GM23338 (cell line): ENCODE data around the gene MRPL34.

Experiments used
- CREB1 ChIP-seq: fragments of 250-450 bp; sonication (Bioruptor Pico); IDR thresholded peaks from 2 replicates; pipeline ENCODE4 v1.5.0; 2020; ENCODE audit warnings: low read depth, mild to moderate bottlenecking, moderate library complexity
- EZH2 ChIP-seq: fragments of 200-600 bp; sonication (generic); IDR thresholded peaks from one replicate; pipeline ENCODE4 v1.8.0; 2017; ENCODE audit warnings: antibody characterized with exemption, mild to moderate bottlenecking, low read depth; ENCODE audit not compliant: unreplicated experiment
- EZH2phosphoT487 ChIP-seq: fragments of 200-600 bp; sonication (generic); IDR thresholded peaks from one replicate; pipeline ENCODE4 v1.8.1; 2018; ENCODE audit warnings: antibody characterized with exemption; ENCODE audit not compliant: unreplicated experiment
- POLR2AphosphoS5 ChIP-seq: IDR thresholded peaks from 2 replicates; pipeline ENCODE4 v1.6.1; 2016; ENCODE audit warnings: antibody characterized with exemption, low read depth
- STAT1 ChIP-seq: IDR thresholded peaks from one replicate; pipeline ENCODE4 v1.6.1; 2016; ENCODE audit warnings: antibody characterized with exemption; ENCODE audit not compliant: unreplicated experiment
- TF ChIP-seq, protein P1 (sequence below), 2 experiments: fragments of 200-600 bp in 1 of 2; sonication (generic) in 1 of 2; conservative IDR thresholded peaks; 2 replicates each; pipeline versions ENCODE4 v1.5.1 to v1.6.1; 2016 to 2017; ENCODE audit warnings: antibody characterized with exemption in 2 of 2, low read depth in 2 of 2, mild to moderate bottlenecking in 2 of 2, moderate library complexity in 1 of 2
- TF ChIP-seq, protein P2 (sequence below): IDR thresholded peaks from one replicate; pipeline ENCODE4 v1.6.1; 2018; ENCODE audit warnings: antibody characterized with exemption; ENCODE audit not compliant: unreplicated experiment

DNA sequence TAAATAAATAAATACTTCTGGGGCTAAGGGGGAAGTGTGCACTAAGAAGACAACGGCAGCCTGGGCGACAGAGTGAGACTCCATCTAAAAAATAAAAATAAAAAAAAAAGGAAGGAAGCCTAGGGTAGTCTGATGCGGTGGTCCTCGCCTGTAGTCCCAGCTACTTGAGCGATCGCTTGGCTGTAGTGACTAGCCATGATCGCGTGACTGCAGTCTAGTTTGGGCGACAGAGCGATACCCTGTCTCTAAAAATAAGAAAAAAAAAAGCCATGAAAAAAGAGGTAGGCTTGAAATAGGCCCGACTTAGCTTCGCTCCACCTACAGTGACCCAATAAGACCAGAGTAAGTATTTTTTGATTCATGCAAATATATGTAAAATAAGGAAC, 39.1 kb upstream of the MRPL34 start:
- TF ChIP-seq, protein P1, sequence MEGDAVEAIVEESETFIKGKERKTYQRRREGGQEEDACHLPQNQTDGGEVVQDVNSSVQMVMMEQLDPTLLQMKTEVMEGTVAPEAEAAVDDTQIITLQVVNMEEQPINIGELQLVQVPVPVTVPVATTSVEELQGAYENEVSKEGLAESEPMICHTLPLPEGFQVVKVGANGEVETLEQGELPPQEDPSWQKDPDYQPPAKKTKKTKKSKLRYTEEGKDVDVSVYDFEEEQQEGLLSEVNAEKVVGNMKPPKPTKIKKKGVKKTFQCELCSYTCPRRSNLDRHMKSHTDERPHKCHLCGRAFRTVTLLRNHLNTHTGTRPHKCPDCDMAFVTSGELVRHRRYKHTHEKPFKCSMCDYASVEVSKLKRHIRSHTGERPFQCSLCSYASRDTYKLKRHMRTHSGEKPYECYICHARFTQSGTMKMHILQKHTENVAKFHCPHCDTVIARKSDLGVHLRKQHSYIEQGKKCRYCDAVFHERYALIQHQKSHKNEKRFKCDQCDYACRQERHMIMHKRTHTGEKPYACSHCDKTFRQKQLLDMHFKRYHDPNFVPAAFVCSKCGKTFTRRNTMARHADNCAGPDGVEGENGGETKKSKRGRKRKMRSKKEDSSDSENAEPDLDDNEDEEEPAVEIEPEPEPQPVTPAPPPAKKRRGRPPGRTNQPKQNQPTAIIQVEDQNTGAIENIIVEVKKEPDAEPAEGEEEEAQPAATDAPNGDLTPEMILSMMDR (conservative IDR thresholded peaks at IDR 0.05; ENCODE audit: low read depth in 2 of 2) = no peak
- TF ChIP-seq STAT1 (no peak), EZH2 (no peak), EZH2phosphoT487 (no peak), POLR2AphosphoS5 (no peak), CREB1 (no peak)
- TF ChIP-seq, protein P2, sequence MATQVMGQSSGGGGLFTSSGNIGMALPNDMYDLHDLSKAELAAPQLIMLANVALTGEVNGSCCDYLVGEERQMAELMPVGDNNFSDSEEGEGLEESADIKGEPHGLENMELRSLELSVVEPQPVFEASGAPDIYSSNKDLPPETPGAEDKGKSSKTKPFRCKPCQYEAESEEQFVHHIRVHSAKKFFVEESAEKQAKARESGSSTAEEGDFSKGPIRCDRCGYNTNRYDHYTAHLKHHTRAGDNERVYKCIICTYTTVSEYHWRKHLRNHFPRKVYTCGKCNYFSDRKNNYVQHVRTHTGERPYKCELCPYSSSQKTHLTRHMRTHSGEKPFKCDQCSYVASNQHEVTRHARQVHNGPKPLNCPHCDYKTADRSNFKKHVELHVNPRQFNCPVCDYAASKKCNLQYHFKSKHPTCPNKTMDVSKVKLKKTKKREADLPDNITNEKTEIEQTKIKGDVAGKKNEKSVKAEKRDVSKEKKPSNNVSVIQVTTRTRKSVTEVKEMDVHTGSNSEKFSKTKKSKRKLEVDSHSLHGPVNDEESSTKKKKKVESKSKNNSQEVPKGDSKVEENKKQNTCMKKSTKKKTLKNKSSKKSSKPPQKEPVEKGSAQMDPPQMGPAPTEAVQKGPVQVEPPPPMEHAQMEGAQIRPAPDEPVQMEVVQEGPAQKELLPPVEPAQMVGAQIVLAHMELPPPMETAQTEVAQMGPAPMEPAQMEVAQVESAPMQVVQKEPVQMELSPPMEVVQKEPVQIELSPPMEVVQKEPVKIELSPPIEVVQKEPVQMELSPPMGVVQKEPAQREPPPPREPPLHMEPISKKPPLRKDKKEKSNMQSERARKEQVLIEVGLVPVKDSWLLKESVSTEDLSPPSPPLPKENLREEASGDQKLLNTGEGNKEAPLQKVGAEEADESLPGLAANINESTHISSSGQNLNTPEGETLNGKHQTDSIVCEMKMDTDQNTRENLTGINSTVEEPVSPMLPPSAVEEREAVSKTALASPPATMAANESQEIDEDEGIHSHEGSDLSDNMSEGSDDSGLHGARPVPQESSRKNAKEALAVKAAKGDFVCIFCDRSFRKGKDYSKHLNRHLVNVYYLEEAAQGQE = no peak
